HEK293 (cell line): ENCODE results near the gene GSS.
A peak's percentile ranks its signal among the peaks of the same experiment; 100 is the strongest.

Experiments used
- CTCF ChIA-PET: fragments of 350-600 bp; formaldehyde crosslinking; extraction: SDS; loops from one replicate; lab custom pipeline; 2021; ENCODE audit warnings: antibody characterized with exemption; lab: Yijun Ruan, JAX
- POLR2A ChIA-PET: fragments of 300-600 bp; formaldehyde crosslinking; extraction: SDS; loops from one replicate; lab custom pipeline; 2020; ENCODE audit warnings: antibody characterized with exemption, inconsistent platforms; lab: Yijun Ruan, JAX
- H3K27ac ChIP-seq: fragments of 200-500 bp; sonication (Bioruptor generic); 2 replicates; pipeline ENCODE4 v1.5.1; 2014; ENCODE audit warnings: low read depth, low read length, control low read depth, inconsistent platforms; ENCODE audit errors: extremely low read depth
- H3K36me3 ChIP-seq, 2 experiments: fragments of 200-500 bp in 1 of 2; sonication (Bioruptor generic) in 1 of 2; 1 replicate in 1 of 2; 2 replicates in 1 of 2; pipeline ENCODE4 v1.5.1; 2014 to 2017; ENCODE audit warnings: inconsistent platforms in 2 of 2, low read length in 2 of 2; ENCODE audit not compliant: control insufficient read depth in 2 of 2, insufficient read depth in 1 of 2
- H3K4me1 ChIP-seq: fragments of 200-500 bp; sonication (Bioruptor generic); 2 replicates; pipeline ENCODE4 v1.5.1; 2014; ENCODE audit warnings: mild to moderate bottlenecking, low read length, inconsistent platforms; ENCODE audit not compliant: control insufficient read depth, insufficient read depth
- H3K4me3 ChIP-seq: 2 replicates; pipeline ENCODE4 v1.5.1; 2011; ENCODE audit warnings: low read depth, mild to moderate bottlenecking, control low read depth, low read length, moderate library complexity
- H3K9me3 ChIP-seq: fragments of 200-500 bp; sonication (Bioruptor generic); 2 replicates; pipeline ENCODE4 v1.5.1; 2014; ENCODE audit warnings: low read depth, low read length, inconsistent platforms; ENCODE audit not compliant: control insufficient read depth, insufficient read depth
- GLIS1 ChIP-seq: fragments of 450-650 bp; formaldehyde crosslinking; IDR thresholded peaks from 2 replicates; pipeline ENCODE4 v1.5.1; 2016; ENCODE audit warnings: missing biosample characterization, missing genetic modification characterization
- KLF1 ChIP-seq: fragments of 450-650 bp; formaldehyde crosslinking; IDR thresholded peaks from 2 replicates; pipeline ENCODE4 v1.5.1; 2016; ENCODE audit warnings: missing biosample characterization, missing genetic modification characterization
- OVOL3 ChIP-seq: fragments of 450-650 bp; formaldehyde crosslinking; IDR thresholded peaks from 2 replicates; pipeline ENCODE4 v1.5.1; 2016; ENCODE audit warnings: missing biosample characterization, missing genetic modification characterization
- PRDM1 ChIP-seq: fragments of 450-650 bp; formaldehyde crosslinking; IDR thresholded peaks from 2 replicates; pipeline ENCODE4; 2016; ENCODE audit warnings: missing biosample characterization, missing genetic modification characterization
- REPIN1 ChIP-seq: fragments of 450-650 bp; formaldehyde crosslinking; IDR thresholded peaks from 2 replicates; pipeline ENCODE4 v1.5.1; 2017; ENCODE audit warnings: missing biosample characterization, missing genetic modification characterization, low read depth
- SETDB1 ChIP-seq: IDR thresholded peaks from one replicate; pipeline ENCODE4 v1.6.1; 2017; ENCODE audit warnings: mild to moderate bottlenecking, low read length, moderate library complexity, mixed read lengths; ENCODE audit not compliant: insufficient read length
- SP3 ChIP-seq: fragments of 450-650 bp; formaldehyde crosslinking; IDR thresholded peaks from 2 replicates; pipeline ENCODE4 v1.5.1; 2016; ENCODE audit warnings: missing biosample characterization, missing genetic modification characterization
- ZBTB17 ChIP-seq: fragments of 450-650 bp; formaldehyde crosslinking; IDR thresholded peaks from 2 replicates; pipeline ENCODE4 v1.5.1; 2016; ENCODE audit warnings: missing biosample characterization, missing genetic modification characterization
- ZBTB8A ChIP-seq: fragments of 450-650 bp; formaldehyde crosslinking; IDR thresholded peaks from 2 replicates; pipeline ENCODE4 v1.5.1; 2016; ENCODE audit warnings: missing biosample characterization, missing genetic modification characterization
- ZEB2 ChIP-seq: fragments of 450-650 bp; formaldehyde crosslinking; IDR thresholded peaks from 2 replicates; pipeline ENCODE4 v1.5.1; 2016; ENCODE audit warnings: missing biosample characterization, missing genetic modification characterization
- ZNF175 ChIP-seq: fragments of 450-650 bp; formaldehyde crosslinking; IDR thresholded peaks from 2 replicates; pipeline ENCODE4 v1.5.1; 2016; ENCODE audit warnings: missing biosample characterization, missing genetic modification characterization
- ZNF221 ChIP-seq: fragments of 450-650 bp; formaldehyde crosslinking; IDR thresholded peaks from 2 replicates; pipeline ENCODE4 v1.5.1; 2017; ENCODE audit warnings: missing biosample characterization, missing genetic modification characterization, borderline replicate concordance
- ZNF23 ChIP-seq: fragments of 450-650 bp; formaldehyde crosslinking; IDR thresholded peaks from 2 replicates; pipeline ENCODE4 v1.5.1; 2016; ENCODE audit warnings: missing biosample characterization, missing genetic modification characterization, borderline replicate concordance
- ZNF324 ChIP-seq: fragments of 450-650 bp; formaldehyde crosslinking; IDR thresholded peaks from 2 replicates; pipeline ENCODE4 v1.5.1; 2016; ENCODE audit warnings: missing biosample characterization, missing genetic modification characterization
- ZNF354C ChIP-seq: fragments of 450-650 bp; formaldehyde crosslinking; IDR thresholded peaks from 2 replicates; pipeline ENCODE4 v1.5.1; 2016; ENCODE audit warnings: missing biosample characterization, missing genetic modification characterization, low read depth, borderline replicate concordance
- ZNF473 ChIP-seq: fragments of 450-650 bp; formaldehyde crosslinking; IDR thresholded peaks from 2 replicates; pipeline ENCODE4 v1.5.1; 2017; ENCODE audit warnings: missing biosample characterization, missing genetic modification characterization
- ZNF510 ChIP-seq: fragments of 450-650 bp; formaldehyde crosslinking; IDR thresholded peaks from 2 replicates; pipeline ENCODE4 v1.5.1; 2018; ENCODE audit warnings: mild to moderate bottlenecking, missing genetic modification characterization, missing biosample characterization; ENCODE audit not compliant: insufficient replicate concordance
- ZNF600 ChIP-seq: fragments of 450-650 bp; formaldehyde crosslinking; IDR thresholded peaks from 2 replicates; pipeline ENCODE4 v1.5.1; 2016; ENCODE audit warnings: missing biosample characterization, missing genetic modification characterization
- ZNF624 ChIP-seq: fragments of 450-650 bp; formaldehyde crosslinking; IDR thresholded peaks from 2 replicates; pipeline ENCODE4 v1.5.1; 2017; ENCODE audit warnings: missing biosample characterization, missing genetic modification characterization
- TF ChIP-seq, protein P1 (sequence below): fragments of 450-650 bp; formaldehyde crosslinking; IDR thresholded peaks from 2 replicates; pipeline ENCODE4 v1.5.1; 2016; ENCODE audit warnings: missing biosample characterization, missing genetic modification characterization
- TF ChIP-seq, protein P2 (sequence below): fragments of 450-650 bp; formaldehyde crosslinking; IDR thresholded peaks from 2 replicates; pipeline ENCODE4 v1.5.1; 2016; ENCODE audit warnings: missing biosample characterization, missing genetic modification characterization, borderline replicate concordance
- TF ChIP-seq, protein P3 (sequence below): fragments of 450-650 bp; formaldehyde crosslinking; IDR thresholded peaks from 2 replicates; pipeline ENCODE4 v1.5.1; 2017; ENCODE audit warnings: missing biosample characterization, missing genetic modification characterization
- TF ChIP-seq, protein P4 (sequence below): fragments of 450-650 bp; formaldehyde crosslinking; IDR thresholded peaks from 2 replicates; pipeline ENCODE4 v1.5.1; 2017; ENCODE audit warnings: missing biosample characterization, missing genetic modification characterization
- TF ChIP-seq, protein P5 (sequence below): fragments of 450-650 bp; formaldehyde crosslinking; IDR thresholded peaks from 2 replicates; pipeline ENCODE4 v1.5.1; 2016; ENCODE audit warnings: missing biosample characterization, missing genetic modification characterization

Gene GSS

DNA sequence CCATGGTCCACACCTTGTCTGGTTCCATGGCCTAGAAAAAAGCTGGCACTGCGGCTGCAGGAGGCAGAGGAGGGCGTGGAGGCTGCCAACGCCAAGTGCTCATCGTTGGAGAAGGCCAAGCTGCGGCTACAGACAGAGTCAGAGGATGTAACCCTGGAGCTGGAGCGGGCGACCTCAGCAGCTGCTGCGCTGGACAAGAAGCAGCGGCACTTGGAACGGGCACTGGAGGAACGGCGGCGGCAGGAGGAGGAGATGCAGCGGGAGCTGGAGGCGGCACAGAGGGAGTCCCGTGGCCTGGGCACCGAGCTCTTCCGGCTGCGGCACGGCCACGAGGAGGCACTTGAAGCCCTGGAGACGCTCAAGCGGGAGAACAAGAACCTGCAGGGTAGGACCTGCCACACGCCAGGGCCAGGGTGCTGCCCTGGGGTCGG is 43.4 kb upstream of the GSS start:
- no peak overlapping the region for H3K4me3 ChIP-seq
- ChIA-PET CTCF (interaction anchor here (0.9 to 1.8 kb wide), 2 partner anchors 125 to 164 kb away, joined by 3 to 6 read pairs; no protein-coding TSS in a partner anchor), POLR2A (no interaction called here)
- no peaks in the 10 kb centered on the region for H3K4me1 ChIP-seq
- H3K27ac ChIP-seq, result no peak overlapping the region
- peaks cover 0 to 91% of the 10 kb centered on the region in 2 experiments; a peak in 1 of 3 replicates for H3K36me3 ChIP-seq
- no peaks in the 10 kb centered on the region for H3K9me3 ChIP-seq
- TF ChIP-seq SP3 (tag by site-specific recombination) (no peak), ZBTB17 (tag by site-specific recombination) (no peak), REPIN1 (tag by site-specific recombination) (no peak), OVOL3 (tag by site-specific recombination) (no peak), SETDB1 (no peak), GLIS1 (tag by site-specific recombination) (no peak)
- TF ChIP-seq, protein P1, sequence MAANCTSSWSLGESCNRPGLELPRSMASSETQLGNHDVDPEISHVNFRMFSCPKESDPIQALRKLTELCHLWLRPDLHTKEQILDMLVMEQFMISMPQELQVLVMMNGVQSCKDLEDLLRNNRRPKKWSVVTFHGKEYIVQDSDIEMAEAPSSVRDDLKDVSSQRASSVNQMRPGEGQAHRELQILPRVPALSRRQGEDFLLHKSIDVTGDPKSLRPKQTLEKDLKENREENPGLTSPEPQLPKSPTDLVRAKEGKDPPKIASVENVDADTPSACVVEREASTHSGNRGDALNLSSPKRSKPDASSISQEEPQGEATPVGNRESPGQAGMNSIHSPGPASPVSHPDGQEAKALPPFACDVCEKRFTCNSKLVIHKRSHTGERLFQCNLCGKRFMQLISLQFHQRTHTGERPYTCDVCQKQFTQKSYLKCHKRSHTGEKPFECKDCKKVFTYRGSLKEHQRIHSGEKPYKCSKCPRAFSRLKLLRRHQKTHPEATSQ (tag by site-specific recombination), result no peak
- TF ChIP-seq, protein P2, sequence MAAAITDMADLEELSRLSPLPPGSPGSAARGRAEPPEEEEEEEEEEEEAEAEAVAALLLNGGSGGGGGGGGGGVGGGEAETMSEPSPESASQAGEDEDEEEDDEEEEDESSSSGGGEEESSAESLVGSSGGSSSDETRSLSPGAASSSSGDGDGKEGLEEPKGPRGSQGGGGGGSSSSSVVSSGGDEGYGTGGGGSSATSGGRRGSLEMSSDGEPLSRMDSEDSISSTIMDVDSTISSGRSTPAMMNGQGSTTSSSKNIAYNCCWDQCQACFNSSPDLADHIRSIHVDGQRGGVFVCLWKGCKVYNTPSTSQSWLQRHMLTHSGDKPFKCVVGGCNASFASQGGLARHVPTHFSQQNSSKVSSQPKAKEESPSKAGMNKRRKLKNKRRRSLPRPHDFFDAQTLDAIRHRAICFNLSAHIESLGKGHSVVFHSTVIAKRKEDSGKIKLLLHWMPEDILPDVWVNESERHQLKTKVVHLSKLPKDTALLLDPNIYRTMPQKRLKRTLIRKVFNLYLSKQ (tag by site-specific recombination), result no peak

DNA sequence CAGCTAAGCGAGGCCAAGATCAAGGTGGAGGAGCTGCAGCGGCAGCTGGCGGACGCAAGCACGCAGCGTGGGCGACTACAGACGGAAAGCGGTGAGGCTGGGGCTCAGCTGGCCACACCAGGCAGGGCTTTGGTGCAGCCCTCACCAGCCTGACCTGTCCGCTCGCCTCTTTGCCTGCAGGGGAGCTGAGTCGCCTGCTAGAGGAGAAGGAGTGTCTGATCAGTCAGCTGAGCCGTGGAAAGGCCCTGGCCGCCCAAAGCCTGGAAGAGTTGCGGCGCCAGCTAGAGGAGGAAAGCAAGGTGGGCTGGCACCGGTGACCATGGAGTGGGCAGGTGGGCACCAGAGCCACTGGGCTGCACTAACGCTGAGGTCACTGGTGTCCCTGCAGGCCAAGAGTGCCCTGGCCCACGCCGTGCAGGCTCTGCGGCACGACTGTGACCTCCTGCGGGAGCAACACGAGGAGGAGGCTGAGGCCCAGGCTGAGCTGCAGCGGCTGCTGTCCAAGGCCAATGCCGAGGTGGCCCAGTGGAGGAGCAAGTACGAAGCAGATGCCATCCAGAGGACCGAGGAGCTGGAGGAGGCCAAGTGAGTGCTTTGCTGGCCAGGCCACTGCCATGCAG is 42.8 kb upstream of the GSS start:
- ChIA-PET POLR2A (no interaction called here), CTCF (interaction anchor here (0.6 to 1.8 kb wide), 3 partner anchors 39 to 164 kb away, joined by 3 to 6 read pairs (median 3); no protein-coding TSS in a partner anchor)
- H3K36me3 ChIP-seq, result peaks cover 0 to 91% of the 10 kb centered on the region in 2 experiments; a peak in 1 of 3 replicates
- no peak overlapping the region for H3K4me3 ChIP-seq
- H3K27ac ChIP-seq, result no peak overlapping the region
- TF ChIP-seq ZNF600 (0 out of 2 replicates have a peak, but pooled peaks have one; percentile 3), ZBTB8A (tag by site-specific recombination) (no peak), ZNF510 (no peak), ZNF175 (tag by site-specific recombination) (no peak), ZNF324 (tag by site-specific recombination) (no peak), ZNF221 (tag by site-specific recombination) (no peak), ZNF354C (no peak), ZEB2 (tag by site-specific recombination) (no peak), ZBTB17 (tag by site-specific recombination) (peak; percentile 55; the same call in 1 of the 2 replicates), KLF1 (no peak), ZNF473 (tag by site-specific recombination) (no peak), ZNF23 (no peak), ZNF624 (tag by site-specific recombination) (no peak), PRDM1 (tag by site-specific recombination) (no peak)
- TF ChIP-seq, protein P3, sequence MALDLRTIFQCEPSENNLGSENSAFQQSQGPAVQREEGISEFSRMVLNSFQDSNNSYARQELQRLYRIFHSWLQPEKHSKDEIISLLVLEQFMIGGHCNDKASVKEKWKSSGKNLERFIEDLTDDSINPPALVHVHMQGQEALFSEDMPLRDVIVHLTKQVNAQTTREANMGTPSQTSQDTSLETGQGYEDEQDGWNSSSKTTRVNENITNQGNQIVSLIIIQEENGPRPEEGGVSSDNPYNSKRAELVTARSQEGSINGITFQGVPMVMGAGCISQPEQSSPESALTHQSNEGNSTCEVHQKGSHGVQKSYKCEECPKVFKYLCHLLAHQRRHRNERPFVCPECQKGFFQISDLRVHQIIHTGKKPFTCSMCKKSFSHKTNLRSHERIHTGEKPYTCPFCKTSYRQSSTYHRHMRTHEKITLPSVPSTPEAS (tag by site-specific recombination), result no peak
- TF ChIP-seq, protein P4, sequence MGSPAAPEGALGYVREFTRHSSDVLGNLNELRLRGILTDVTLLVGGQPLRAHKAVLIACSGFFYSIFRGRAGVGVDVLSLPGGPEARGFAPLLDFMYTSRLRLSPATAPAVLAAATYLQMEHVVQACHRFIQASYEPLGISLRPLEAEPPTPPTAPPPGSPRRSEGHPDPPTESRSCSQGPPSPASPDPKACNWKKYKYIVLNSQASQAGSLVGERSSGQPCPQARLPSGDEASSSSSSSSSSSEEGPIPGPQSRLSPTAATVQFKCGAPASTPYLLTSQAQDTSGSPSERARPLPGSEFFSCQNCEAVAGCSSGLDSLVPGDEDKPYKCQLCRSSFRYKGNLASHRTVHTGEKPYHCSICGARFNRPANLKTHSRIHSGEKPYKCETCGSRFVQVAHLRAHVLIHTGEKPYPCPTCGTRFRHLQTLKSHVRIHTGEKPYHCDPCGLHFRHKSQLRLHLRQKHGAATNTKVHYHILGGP, result no peak
- TF ChIP-seq, protein P5, sequence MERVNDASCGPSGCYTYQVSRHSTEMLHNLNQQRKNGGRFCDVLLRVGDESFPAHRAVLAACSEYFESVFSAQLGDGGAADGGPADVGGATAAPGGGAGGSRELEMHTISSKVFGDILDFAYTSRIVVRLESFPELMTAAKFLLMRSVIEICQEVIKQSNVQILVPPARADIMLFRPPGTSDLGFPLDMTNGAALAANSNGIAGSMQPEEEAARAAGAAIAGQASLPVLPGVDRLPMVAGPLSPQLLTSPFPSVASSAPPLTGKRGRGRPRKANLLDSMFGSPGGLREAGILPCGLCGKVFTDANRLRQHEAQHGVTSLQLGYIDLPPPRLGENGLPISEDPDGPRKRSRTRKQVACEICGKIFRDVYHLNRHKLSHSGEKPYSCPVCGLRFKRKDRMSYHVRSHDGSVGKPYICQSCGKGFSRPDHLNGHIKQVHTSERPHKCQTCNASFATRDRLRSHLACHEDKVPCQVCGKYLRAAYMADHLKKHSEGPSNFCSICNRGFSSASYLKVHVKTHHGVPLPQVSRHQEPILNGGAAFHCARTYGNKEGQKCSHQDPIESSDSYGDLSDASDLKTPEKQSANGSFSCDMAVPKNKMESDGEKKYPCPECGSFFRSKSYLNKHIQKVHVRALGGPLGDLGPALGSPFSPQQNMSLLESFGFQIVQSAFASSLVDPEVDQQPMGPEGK (tag by site-specific recombination), result no peak
- H3K4me1 ChIP-seq, result no peaks in the 10 kb centered on the region
- H3K9me3 ChIP-seq, result no peaks in the 10 kb centered on the region
